Fibroblast of peridontal ligament (primary cell): ENCODE data around the gene GPC4.

Source experiments
- DNase-seq: peaks from one replicate; pipeline ENCODE4 v3.0.0-alpha.2; 2010; ENCODE audit errors: extremely low read depth

GPC4 gene

GRCh38 chrX:133410550-133410949 is 4.7 kb downstream of the GPC4 start:
- DNase-seq = no peak

GRCh38 chrX:133405498-133406185 is 9.6 kb downstream of the GPC4 start:
- DNase-seq = no peak

- no peak for DNase-seq
Observed at GRCh38 chrX:133403984-133404383, 11.3 kb downstream of the GPC4 start.

- no peak for DNase-seq
Observed at GRCh38 chrX:133402830-133403625, 12.3 kb downstream of the GPC4 start.

GRCh38 chrX:133402042-133402453 is 13.2 kb downstream of the GPC4 start:
- no peak for DNase-seq

GRCh38 chrX:133401536-133401935 is 13.8 kb downstream of the GPC4 start:
- no peak for DNase-seq

- no peak for DNase-seq
Observed at GRCh38 chrX:133399411-133399810, 15.9 kb downstream of the GPC4 start.

- DNase-seq = no peak
Observed at GRCh38 chrX:133394765-133395164, 20.5 kb downstream of the GPC4 start.

- DNase-seq = no peak
Observed at GRCh38 chrX:133392671-133393070, 22.6 kb downstream of the GPC4 start.

GRCh38 chrX:133391111-133391510 is 24.2 kb downstream of the GPC4 start:
- DNase-seq = no peak

- no peak for DNase-seq
Observed at GRCh38 chrX:133390676-133391075, 24.6 kb downstream of the GPC4 start.

- DNase-seq = no peak
Observed at GRCh38 chrX:133389975-133390374, 25.3 kb downstream of the GPC4 start.

- DNase-seq = no peak
Observed at GRCh38 chrX:133384454-133384853, 30.8 kb downstream of the GPC4 start.

GRCh38 chrX:133380711-133381619 is 34.3 kb downstream of the GPC4 start:
- DNase-seq = no peak

GRCh38 chrX:133376422-133376821 is 38.9 kb downstream of the GPC4 start:
- no peak for DNase-seq

- DNase-seq = no peak
Observed at GRCh38 chrX:133375615-133376340, 39.5 kb downstream of the GPC4 start.

- DNase-seq = no peak
Observed at GRCh38 chrX:133374874-133375387, 40.4 kb downstream of the GPC4 start.

GRCh38 chrX:133373386-133374079 is 41.8 kb downstream of the GPC4 start:
- no peak for DNase-seq

- no peak for DNase-seq
Observed at GRCh38 chrX:133370696-133371275, 44.5 kb downstream of the GPC4 start.

GRCh38 chrX:133369065-133369464 is 46.2 kb downstream of the GPC4 start:
- DNase-seq = no peak
